Activated T-cell treated with anti-CD3 and anti-CD28 coated beads, Interleukin-2, amount 50 U/mL, for 1 hour (primary cell): Measurements from ENCODE around the gene SLC39A9.

ENCODE experiments used
- DNase-seq: peaks from one replicate; pipeline ENCODE4 v3.0.0-alpha.2; 2020

The SLC39A9 gene

DNA sequence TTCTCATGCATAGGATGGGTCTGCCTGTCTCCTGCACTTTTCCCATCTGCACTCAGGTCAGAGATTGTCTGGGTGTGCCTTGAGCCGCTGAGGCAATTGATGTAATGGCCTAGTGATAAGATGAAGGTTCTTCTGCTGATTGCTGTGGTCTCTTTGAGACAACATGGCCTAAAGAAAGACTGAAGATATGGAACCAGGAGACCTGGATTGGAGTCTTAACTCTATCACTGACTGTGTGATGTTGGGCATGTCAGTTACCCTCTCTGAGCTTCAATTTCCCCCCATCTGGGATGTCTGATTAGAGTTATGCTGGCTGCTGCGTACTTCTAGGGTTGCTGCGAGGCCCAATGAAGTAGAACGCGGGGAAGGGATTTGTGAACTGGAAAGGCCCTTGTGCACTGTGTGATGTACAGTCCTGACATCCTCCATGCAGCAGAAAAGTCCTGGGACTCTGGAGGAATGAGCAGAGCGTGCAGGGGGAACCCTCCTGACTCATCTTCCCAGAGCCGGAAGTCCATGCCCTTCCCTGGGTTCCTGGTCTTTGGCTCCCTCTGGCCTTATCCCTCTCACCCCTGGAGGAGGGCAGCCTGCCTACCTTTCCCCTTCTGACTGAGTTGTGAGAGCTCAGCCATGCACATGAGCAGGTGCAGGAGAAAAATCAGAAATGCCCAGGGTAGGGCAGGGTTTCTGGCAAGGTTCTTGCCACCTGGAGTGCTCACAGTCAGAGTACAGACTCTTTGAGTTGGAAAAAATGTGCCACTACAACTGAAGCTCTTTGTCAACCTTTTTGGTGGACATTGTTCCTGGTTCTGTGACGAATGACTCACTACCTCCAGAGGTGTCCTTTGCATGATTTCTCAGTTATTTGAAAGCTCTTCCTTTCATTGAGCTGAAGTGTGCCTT, 107.1 kb downstream of the SLC39A9 start:
- no peak for DNase-seq

DNA sequence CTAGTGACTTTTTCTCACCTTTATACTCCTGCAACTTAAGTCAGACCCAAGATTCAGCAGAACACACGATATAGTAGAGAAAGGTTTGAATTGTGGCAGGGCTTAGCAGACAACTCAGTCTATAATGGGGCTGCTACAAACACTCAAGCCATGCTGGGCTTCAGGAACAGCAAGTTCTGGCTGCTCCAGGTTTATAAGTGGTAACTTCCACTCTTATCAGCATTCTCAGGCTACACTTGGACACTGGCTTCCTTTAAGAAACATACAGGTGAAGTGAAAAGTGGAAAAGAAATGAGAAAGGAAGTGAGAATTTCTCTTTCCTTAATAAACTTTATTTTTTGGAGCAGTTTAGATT, 107.7 kb downstream of the SLC39A9 start:
- DNase-seq = no peak
